T-helper 2 cell treated with Interferon-gamma antibody and Interleukin-4, amounts not matched to agents 100 ng/mL and 5 ng/mL, for 36 hours (primary cell): ENCODE measurements around the gene POLR3K. TPM values are rescaled to one million over a fixed set of nuclear protein-coding genes. Genes with fewer than 3 reads are reported as not detected.
"Not testable (repeated sequence)": the region's sequence is repeated elsewhere in the genome, so short reads cannot be mapped to it uniquely, and the experiment has no call there.

ENCODE experiments used
- intact Hi-C: fragments of 100-400 bp; cut with micrococcal nuclease; formaldehyde crosslinking; loops from one replicate; pipeline ENCODE4 v1.15.1; 2023
- total RNA-seq: library from RNA; stranded (reverse); gene quantifications from 2 replicates; pipeline ENCODE4 v1.2.3, GENCODE V29; 2022

The POLR3K gene
- total RNA-seq, 1 donor from 2014 or later, result 49.1 TPM

GRCh38 chr16:47234-47633 is 6.2 kb downstream of the POLR3K start:
- intact Hi-C loops, result no loop called here

- intact Hi-C loops, result not testable (repeated sequence)
Observed at GRCh38 chr16:46510-46909, 6.9 kb downstream of the POLR3K start.

- intact Hi-C loops, result no loop called here
Observed at GRCh38 chr16:45454-45853, 8.0 kb downstream of the POLR3K start.

GRCh38 chr16:44655-45054 is 8.8 kb downstream of the POLR3K start:
- intact Hi-C loops, result no loop called here

GRCh38 chr16:43294-43693 is 10.1 kb downstream of the POLR3K start:
- intact Hi-C loops, result no loop called here

- intact Hi-C loops, result no loop called here
Observed at GRCh38 chr16:42691-43090, 10.7 kb downstream of the POLR3K start.

GRCh38 chr16:42069-42457 is 11.3 kb downstream of the POLR3K start:
- intact Hi-C loops, result no loop called here

GRCh38 chr16:41439-42068 is 11.9 kb downstream of the POLR3K start:
- intact Hi-C loops, result no loop called here

GRCh38 chr16:38941-39892 is 14.2 kb downstream of the POLR3K start:
- intact Hi-C loops, result no loop called here

GRCh38 chr16:38206-38605 is 15.2 kb downstream of the POLR3K start:
- intact Hi-C loops, result not testable (repeated sequence)

- intact Hi-C loops, result no loop called here
Observed at GRCh38 chr16:37511-37910, 15.9 kb downstream of the POLR3K start.

- intact Hi-C loops, result no loop called here
Observed at GRCh38 chr16:36336-36984, 16.9 kb downstream of the POLR3K start.

GRCh38 chr16:35678-36305 is 17.6 kb downstream of the POLR3K start:
- intact Hi-C loops, result no loop called here

- intact Hi-C loops, result no loop called here
Observed at GRCh38 chr16:35011-35677, 18.3 kb downstream of the POLR3K start.

GRCh38 chr16:34648-34987 is 18.8 kb downstream of the POLR3K start:
- intact Hi-C loops, result no loop called here

- intact Hi-C loops, result no loop called here
Observed at GRCh38 chr16:33877-34647, 19.3 kb downstream of the POLR3K start.

GRCh38 chr16:33154-33876 is 20.1 kb downstream of the POLR3K start:
- intact Hi-C loops, result not testable (repeated sequence)

GRCh38 chr16:30627-31026 is 22.8 kb downstream of the POLR3K start:
- intact Hi-C loops, result not testable (repeated sequence)

GRCh38 chr16:25926-26348 is 27.5 kb downstream of the POLR3K start:
- intact Hi-C loops, result not testable (repeated sequence)

- intact Hi-C loops, result not testable (repeated sequence)
Observed at GRCh38 chr16:24151-24550, 29.3 kb downstream of the POLR3K start.
